ENCODE measurements around the gene CUL3. TPM values are rescaled to one million over a fixed set of nuclear protein-coding genes. Genes with fewer than 3 reads are reported as not detected.
A peak's percentile ranks its signal among the peaks of the same experiment; 100 is the strongest.

CUL3 gene
- total RNA-seq, 1 experiment from 2014 or later: 86.2 TPM

- TF ChIP-seq ZNF425 (CRISPR knock-in tag; conservative IDR thresholded peaks at IDR 0.05) (no peak), SMAD3 (CRISPR knock-in tag; IDR thresholded peaks at IDR 0.05; ENCODE audit: borderline replicate concordance) (peak; percentile 68; the same call in 1 of the 2 replicates), NR3C1 (CRISPR knock-in tag; conservative IDR thresholded peaks at IDR 0.05; ENCODE audit: low read depth) (no peak), TCF7 (CRISPR knock-in tag; IDR thresholded peaks at IDR 0.05; ENCODE audit: low read depth) (no peak), FOXK1 (CRISPR knock-in tag; IDR thresholded peaks at IDR 0.05) (peak; percentile 71; the same call in 1 of the 2 replicates), ZNF263 (CRISPR knock-in tag; IDR thresholded peaks at IDR 0.05; ENCODE audit: low read depth) (no peak), KAT7 (CRISPR knock-in tag; IDR thresholded peaks at IDR 0.05; ENCODE audit: borderline replicate concordance) (no peak), E2F1 (CRISPR knock-in tag; IDR thresholded peaks at IDR 0.05) (peak; percentile 78; the same call in 1 of the 2 replicates), ZNF219 (CRISPR knock-in tag; IDR thresholded peaks at IDR 0.05; ENCODE audit: borderline replicate concordance) (no peak), SP1 (CRISPR knock-in tag; conservative IDR thresholded peaks at IDR 0.05) (peak; percentile 53; the same call in 1 of the 2 replicates), ZSCAN18 (CRISPR knock-in tag; IDR thresholded peaks at IDR 0.05) (0 out of 2 replicates have a peak, but pooled peaks have one; percentile 51), RORB (CRISPR knock-in tag; IDR thresholded peaks at IDR 0.05) (no peak), ELF4 (CRISPR knock-in tag; IDR thresholded peaks at IDR 0.05; ENCODE audit: low read depth) (no peak), ZNF232 (CRISPR knock-in tag; IDR thresholded peaks at IDR 0.05) (0 out of 2 replicates have a peak, but pooled peaks have one; percentile 48), ZNF138 (CRISPR knock-in tag; conservative IDR thresholded peaks at IDR 0.05) (peak; percentile 52; the same call in 1 of the 2 replicates)
- TF ChIP-seq, protein P1, sequence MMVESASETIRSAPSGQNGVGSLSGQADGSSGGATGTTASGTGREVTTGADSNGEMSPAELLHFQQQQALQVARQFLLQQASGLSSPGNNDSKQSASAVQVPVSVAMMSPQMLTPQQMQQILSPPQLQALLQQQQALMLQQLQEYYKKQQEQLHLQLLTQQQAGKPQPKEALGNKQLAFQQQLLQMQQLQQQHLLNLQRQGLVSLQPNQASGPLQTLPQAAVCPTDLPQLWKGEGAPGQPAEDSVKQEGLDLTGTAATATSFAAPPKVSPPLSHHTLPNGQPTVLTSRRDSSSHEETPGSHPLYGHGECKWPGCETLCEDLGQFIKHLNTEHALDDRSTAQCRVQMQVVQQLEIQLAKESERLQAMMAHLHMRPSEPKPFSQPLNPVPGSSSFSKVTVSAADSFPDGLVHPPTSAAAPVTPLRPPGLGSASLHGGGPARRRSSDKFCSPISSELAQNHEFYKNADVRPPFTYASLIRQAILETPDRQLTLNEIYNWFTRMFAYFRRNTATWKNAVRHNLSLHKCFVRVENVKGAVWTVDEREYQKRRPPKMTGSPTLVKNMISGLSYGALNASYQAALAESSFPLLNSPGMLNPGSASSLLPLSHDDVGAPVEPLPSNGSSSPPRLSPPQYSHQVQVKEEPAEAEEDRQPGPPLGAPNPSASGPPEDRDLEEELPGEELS (CRISPR knock-in tag; IDR thresholded peaks at IDR 0.05): peak; percentile 74
- TF ChIP-seq, protein P2, sequence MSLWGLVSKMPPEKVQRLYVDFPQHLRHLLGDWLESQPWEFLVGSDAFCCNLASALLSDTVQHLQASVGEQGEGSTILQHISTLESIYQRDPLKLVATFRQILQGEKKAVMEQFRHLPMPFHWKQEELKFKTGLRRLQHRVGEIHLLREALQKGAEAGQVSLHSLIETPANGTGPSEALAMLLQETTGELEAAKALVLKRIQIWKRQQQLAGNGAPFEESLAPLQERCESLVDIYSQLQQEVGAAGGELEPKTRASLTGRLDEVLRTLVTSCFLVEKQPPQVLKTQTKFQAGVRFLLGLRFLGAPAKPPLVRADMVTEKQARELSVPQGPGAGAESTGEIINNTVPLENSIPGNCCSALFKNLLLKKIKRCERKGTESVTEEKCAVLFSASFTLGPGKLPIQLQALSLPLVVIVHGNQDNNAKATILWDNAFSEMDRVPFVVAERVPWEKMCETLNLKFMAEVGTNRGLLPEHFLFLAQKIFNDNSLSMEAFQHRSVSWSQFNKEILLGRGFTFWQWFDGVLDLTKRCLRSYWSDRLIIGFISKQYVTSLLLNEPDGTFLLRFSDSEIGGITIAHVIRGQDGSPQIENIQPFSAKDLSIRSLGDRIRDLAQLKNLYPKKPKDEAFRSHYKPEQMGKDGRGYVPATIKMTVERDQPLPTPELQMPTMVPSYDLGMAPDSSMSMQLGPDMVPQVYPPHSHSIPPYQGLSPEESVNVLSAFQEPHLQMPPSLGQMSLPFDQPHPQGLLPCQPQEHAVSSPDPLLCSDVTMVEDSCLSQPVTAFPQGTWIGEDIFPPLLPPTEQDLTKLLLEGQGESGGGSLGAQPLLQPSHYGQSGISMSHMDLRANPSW (CRISPR knock-in tag; conservative IDR thresholded peaks at IDR 0.05; ENCODE audit: low read depth): 0 out of 2 replicates have a peak, but pooled peaks have one; percentile 47
- TF ChIP-seq, protein P3, sequence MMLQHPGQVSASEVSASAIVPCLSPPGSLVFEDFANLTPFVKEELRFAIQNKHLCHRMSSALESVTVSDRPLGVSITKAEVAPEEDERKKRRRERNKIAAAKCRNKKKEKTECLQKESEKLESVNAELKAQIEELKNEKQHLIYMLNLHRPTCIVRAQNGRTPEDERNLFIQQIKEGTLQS (CRISPR knock-in tag; conservative IDR thresholded peaks at IDR 0.05): no peak
- TF ChIP-seq, protein P4, sequence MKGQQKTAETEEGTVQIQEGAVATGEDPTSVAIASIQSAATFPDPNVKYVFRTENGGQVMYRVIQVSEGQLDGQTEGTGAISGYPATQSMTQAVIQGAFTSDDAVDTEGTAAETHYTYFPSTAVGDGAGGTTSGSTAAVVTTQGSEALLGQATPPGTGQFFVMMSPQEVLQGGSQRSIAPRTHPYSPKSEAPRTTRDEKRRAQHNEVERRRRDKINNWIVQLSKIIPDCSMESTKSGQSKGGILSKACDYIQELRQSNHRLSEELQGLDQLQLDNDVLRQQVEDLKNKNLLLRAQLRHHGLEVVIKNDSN (CRISPR knock-in tag; IDR thresholded peaks at IDR 0.05): peak; percentile 64
- TF ChIP-seq, protein P5, sequence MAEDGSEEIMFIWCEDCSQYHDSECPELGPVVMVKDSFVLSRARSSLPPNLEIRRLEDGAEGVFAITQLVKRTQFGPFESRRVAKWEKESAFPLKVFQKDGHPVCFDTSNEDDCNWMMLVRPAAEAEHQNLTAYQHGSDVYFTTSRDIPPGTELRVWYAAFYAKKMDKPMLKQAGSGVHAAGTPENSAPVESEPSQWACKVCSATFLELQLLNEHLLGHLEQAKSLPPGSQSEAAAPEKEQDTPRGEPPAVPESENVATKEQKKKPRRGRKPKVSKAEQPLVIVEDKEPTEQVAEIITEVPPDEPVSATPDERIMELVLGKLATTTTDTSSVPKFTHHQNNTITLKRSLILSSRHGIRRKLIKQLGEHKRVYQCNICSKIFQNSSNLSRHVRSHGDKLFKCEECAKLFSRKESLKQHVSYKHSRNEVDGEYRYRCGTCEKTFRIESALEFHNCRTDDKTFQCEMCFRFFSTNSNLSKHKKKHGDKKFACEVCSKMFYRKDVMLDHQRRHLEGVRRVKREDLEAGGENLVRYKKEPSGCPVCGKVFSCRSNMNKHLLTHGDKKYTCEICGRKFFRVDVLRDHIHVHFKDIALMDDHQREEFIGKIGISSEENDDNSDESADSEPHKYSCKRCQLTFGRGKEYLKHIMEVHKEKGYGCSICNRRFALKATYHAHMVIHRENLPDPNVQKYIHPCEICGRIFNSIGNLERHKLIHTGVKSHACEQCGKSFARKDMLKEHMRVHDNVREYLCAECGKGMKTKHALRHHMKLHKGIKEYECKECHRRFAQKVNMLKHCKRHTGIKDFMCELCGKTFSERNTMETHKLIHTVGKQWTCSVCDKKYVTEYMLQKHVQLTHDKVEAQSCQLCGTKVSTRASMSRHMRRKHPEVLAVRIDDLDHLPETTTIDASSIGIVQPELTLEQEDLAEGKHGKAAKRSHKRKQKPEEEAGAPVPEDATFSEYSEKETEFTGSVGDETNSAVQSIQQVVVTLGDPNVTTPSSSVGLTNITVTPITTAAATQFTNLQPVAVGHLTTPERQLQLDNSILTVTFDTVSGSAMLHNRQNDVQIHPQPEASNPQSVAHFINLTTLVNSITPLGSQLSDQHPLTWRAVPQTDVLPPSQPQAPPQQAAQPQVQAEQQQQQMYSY (CRISPR knock-in tag; IDR thresholded peaks at IDR 0.05): no peak
Observed at GRCh38 chr2:224433442-224433841, 151.7 kb downstream of the CUL3 start (continued).

Measured in WTC11 (cell line).